Retinal pigment epithelial cell (primary cell): ENCODE data around the gene TTYH3.

Source experiments
- DNase-seq: peaks from one replicate; pipeline ENCODE4 v3.0.0-alpha.2; 2010; ENCODE audit warnings: low read depth
- H3K4me3 ChIP-seq: 2 replicates; pipeline ENCODE4 v1.5.1; 2011; ENCODE audit warnings: mild to moderate bottlenecking, low read length, control low read depth, moderate library complexity
- CTCF ChIP-seq: conservative IDR thresholded peaks from 2 replicates; pipeline ENCODE4 v1.5.1; 2011; ENCODE audit warnings: low read depth, low read length, control low read depth, inconsistent platforms

TTYH3 gene

GRCh38 chr7:2711895-2712675 is 80.3 kb downstream of the TTYH3 start:
- no peak overlapping the region for H3K4me3 ChIP-seq
- no peak for DNase-seq
- TF ChIP-seq CTCF = no peak

GRCh38 chr7:2713370-2713769 is 81.6 kb downstream of the TTYH3 start:
- no peak for TF ChIP-seq CTCF
- DNase-seq = no peak
- H3K4me3 ChIP-seq = no peak overlapping the region

GRCh38 chr7:2713978-2714377 is 82.2 kb downstream of the TTYH3 start:
- no peak for TF ChIP-seq CTCF
- no peak overlapping the region for H3K4me3 ChIP-seq
- no peak for DNase-seq
